H9 (cell line): ENCODE measurements around the gene THEMIS. TPM values are rescaled to one million over a fixed set of nuclear protein-coding genes. Genes with fewer than 3 reads are reported as not detected.

Source experiments
- DNase-seq: peaks from one replicate; pipeline ENCODE4 v3.0.0-alpha.2; 2017
- H2AFZ ChIP-seq: one replicate; pipeline ENCODE4 v1.6.1; 2013; ENCODE audit warnings: mild to moderate bottlenecking, low read length, control low read depth, moderate library complexity
- H2AK5ac ChIP-seq: 2 replicates; pipeline ENCODE4 v1.6.1; 2013; ENCODE audit warnings: low read length, control low read depth, mixed read lengths; ENCODE audit not compliant: insufficient read length
- H2BK120ac ChIP-seq: one replicate; pipeline ENCODE4 v1.6.1; 2013; ENCODE audit warnings: low read depth, mild to moderate bottlenecking, low read length, control low read depth, inconsistent platforms; ENCODE audit not compliant: poor library complexity, severe bottlenecking
- H2BK12ac ChIP-seq: 2 replicates; pipeline ENCODE4 v1.6.1; 2013; ENCODE audit warnings: low read length, control low read depth, mixed read lengths, low read depth; ENCODE audit not compliant: insufficient read length
- H2BK15ac ChIP-seq: 2 replicates; pipeline ENCODE4 v1.6.1; 2013; ENCODE audit warnings: low read depth, low read length, control low read depth
- H2BK20ac ChIP-seq: one replicate; pipeline ENCODE4 v1.6.1; 2013; ENCODE audit warnings: low read depth, mild to moderate bottlenecking, low read length, control low read depth, inconsistent platforms; ENCODE audit not compliant: poor library complexity, severe bottlenecking
- H2BK5ac ChIP-seq: 2 replicates; pipeline ENCODE4 v1.6.1; 2013; ENCODE audit warnings: low read length, control low read depth, mixed read lengths; ENCODE audit not compliant: insufficient read length
- H3K14ac ChIP-seq: 2 replicates; pipeline ENCODE4 v1.6.1; 2013; ENCODE audit warnings: low read length, control low read depth; ENCODE audit not compliant: insufficient read depth
- H3K18ac ChIP-seq: 2 replicates; pipeline ENCODE4 v1.6.1; 2013; ENCODE audit warnings: low read depth, mild to moderate bottlenecking, mixed read lengths, low read length, control low read depth; ENCODE audit not compliant: insufficient read length
- H3K23ac ChIP-seq: 2 replicates; pipeline ENCODE4 v1.6.1; 2013; ENCODE audit warnings: low read length, control low read depth, mixed read lengths, low read depth; ENCODE audit not compliant: insufficient read length
- H3K23me2 ChIP-seq: 2 replicates; pipeline ENCODE4 v1.6.1; 2013; ENCODE audit warnings: low read depth, mild to moderate bottlenecking, mixed read lengths, low read length, control low read depth; ENCODE audit not compliant: insufficient read length, poor library complexity, severe bottlenecking
- H3K27ac ChIP-seq: 2 replicates; pipeline ENCODE4 v1.5.1; 2013; ENCODE audit warnings: low read length, control low read depth, mixed read lengths, low read depth; ENCODE audit not compliant: insufficient read length
- H3K27me3 ChIP-seq: 2 replicates; pipeline ENCODE4 v1.6.1; 2013; ENCODE audit warnings: low read length, control low read depth, inconsistent platforms; ENCODE audit not compliant: insufficient read depth
- H3K4ac ChIP-seq: 2 replicates; pipeline ENCODE4 v1.6.1; 2013; ENCODE audit warnings: low read depth, mild to moderate bottlenecking, control low read depth, inconsistent platforms, low read length, moderate library complexity
- H3K4me1 ChIP-seq: 2 replicates; pipeline ENCODE4 v1.6.1; 2013; ENCODE audit warnings: low read length, control low read depth, inconsistent platforms; ENCODE audit not compliant: insufficient read depth
- H3K4me2 ChIP-seq: 2 replicates; pipeline ENCODE4 v1.6.1; 2013; ENCODE audit warnings: low read length, control low read depth, mixed read lengths; ENCODE audit not compliant: insufficient read length, insufficient read depth
- H3K56ac ChIP-seq: 2 replicates; pipeline ENCODE4 v1.6.1; 2013; ENCODE audit warnings: low read depth, mild to moderate bottlenecking, mixed read lengths, low read length, control low read depth; ENCODE audit not compliant: insufficient read length
- H3K79me1 ChIP-seq: 2 replicates; pipeline ENCODE4 v1.6.1; 2013; ENCODE audit warnings: low read depth, mild to moderate bottlenecking, moderate library complexity, low read length, control low read depth, inconsistent platforms; ENCODE audit not compliant: insufficient read depth, poor library complexity, severe bottlenecking
- H3K79me2 ChIP-seq: 2 replicates; pipeline ENCODE4 v1.6.1; 2013; ENCODE audit warnings: low read length, control low read depth, inconsistent platforms; ENCODE audit not compliant: insufficient read depth
- H3K9ac ChIP-seq: 2 replicates; pipeline ENCODE4 v1.6.1; 2013; ENCODE audit warnings: low read length, control low read depth, mixed read lengths; ENCODE audit not compliant: insufficient read length; ENCODE audit errors: extremely low read depth
- H3K9me3 ChIP-seq: one replicate; pipeline ENCODE4 v1.6.1; 2013; ENCODE audit warnings: low read depth, low read length, inconsistent platforms; ENCODE audit not compliant: control insufficient read depth
- H3T11ph ChIP-seq: one replicate; pipeline ENCODE4 v1.6.1; 2013; ENCODE audit warnings: mild to moderate bottlenecking, low read length, control low read depth, inconsistent platforms
- H4K20me1 ChIP-seq: one replicate; pipeline ENCODE4 v1.6.1; 2013; ENCODE audit not compliant: control insufficient read depth, insufficient read length, insufficient read depth
- H4K5ac ChIP-seq: 2 replicates; pipeline ENCODE4 v1.6.1; 2013; ENCODE audit warnings: low read depth, mild to moderate bottlenecking, mixed read lengths, low read length, control low read depth; ENCODE audit not compliant: insufficient read length
- H4K8ac ChIP-seq: replicated peaks from 2 replicates; pipeline ENCODE4 v1.6.1; 2013; ENCODE audit warnings: low read length, control low read depth, mixed read lengths, low read depth; ENCODE audit not compliant: insufficient read length
- H4K91ac ChIP-seq: 2 replicates; pipeline ENCODE4 v1.6.1; 2013; ENCODE audit warnings: low read depth, mild to moderate bottlenecking, moderate library complexity, mixed read lengths, low read length, control low read depth; ENCODE audit not compliant: insufficient read length
- H3K27ac Mint-ChIP-seq, 3 experiments: 2 replicates in 2 of 3; 3 replicates in 1 of 3; pipeline ENCODE4 v1.8.0; 2020 to 2021; ENCODE audit warnings: mixed read lengths in 3 of 3, mild to moderate bottlenecking in 1 of 3, moderate library complexity in 1 of 3
- H3K27me3 Mint-ChIP-seq: 2 replicates; pipeline ENCODE4 v1.8.0; 2021; ENCODE audit warnings: low read depth, mild to moderate bottlenecking, moderate library complexity, mixed read lengths
- H3K36me3 Mint-ChIP-seq, 3 experiments: 2 replicates in 2 of 3; 3 replicates in 1 of 3; pipeline ENCODE4 v1.8.0; 2020 to 2021; ENCODE audit warnings: low read depth in 3 of 3, mixed read lengths in 3 of 3; ENCODE audit not compliant: insufficient read depth in 1 of 3
- H3K4me1 Mint-ChIP-seq, 2 experiments: 2 replicates each; pipeline ENCODE4 v1.8.0; 2020; ENCODE audit warnings: mixed read lengths in 2 of 2
- H3K4me3 Mint-ChIP-seq, 2 experiments: 2 replicates in 1 of 2; 3 replicates in 1 of 2; pipeline ENCODE4 v1.8.0; 2020 to 2021; ENCODE audit warnings: mild to moderate bottlenecking in 2 of 2, mixed read lengths in 2 of 2, moderate library complexity in 1 of 2
- H3K9me3 Mint-ChIP-seq, 2 experiments: 2 replicates in 1 of 2; 3 replicates in 1 of 2; pipeline ENCODE4 v1.8.0; 2020; ENCODE audit warnings: mild to moderate bottlenecking in 2 of 2, mixed read lengths in 2 of 2, moderate library complexity in 1 of 2
- CTCF ChIP-seq: fragments of 200-600 bp; sonication (generic); conservative IDR thresholded peaks from 3 replicates; pipeline ENCODE4 v1.8.0; 2021; ENCODE audit warnings: antibody characterized with exemption, mild to moderate bottlenecking
- WGBS: extraction: QIAGEN DNeasy Blood & Tissue Kit; methylation state at CpG from one replicate; pipeline ENCODE4 v1.1.7; 2013; ENCODE audit warnings: missing lambda C conversion rate, low lambda C conversion rate, mixed read lengths; ENCODE audit not compliant: insufficient read length; ENCODE audit errors: extremely low coverage; 5-methylcytosine and 5-hydroxymethylcytosine counted together
- total RNA-seq: library from RNA; stranded (reverse); gene quantifications from 2 replicates; pipeline ENCODE4 v1.2.1, GENCODE V29; 2021

The THEMIS gene
- total RNA-seq, 1 experiment from 2014 or later, result not detected

- Histone ChIP-seq H3K56ac (no peak overlapping the region), H3K27me3 (no peaks in the 10 kb centered on the region), H2BK120ac (no peak overlapping the region), H3K9ac (no peak overlapping the region), H3K79me1 (no peaks in the 10 kb centered on the region), H3K23ac (no peak overlapping the region), H3K4me2 (no peak overlapping the region), H2BK5ac (no peak overlapping the region), H3K14ac (no peak overlapping the region), H2AK5ac (no peak overlapping the region), H4K8ac (no peak overlapping the region), H2AFZ (no peak overlapping the region), H3K18ac (no peak overlapping the region), H4K91ac (no peak overlapping the region), H3K27ac (no peak overlapping the region), H3K9me3 (no peaks in the 10 kb centered on the region), H3K79me2 (no peaks in the 10 kb centered on the region), H4K20me1 (no peaks in the 10 kb centered on the region), H2BK20ac (no peak overlapping the region), H3T11ph (no peak overlapping the region), H2BK12ac (no peak overlapping the region), H3K4me1 (no peaks in the 10 kb centered on the region), H3K23me2 (no peaks in the 10 kb centered on the region), H2BK15ac (no peak overlapping the region), H4K5ac (no peak overlapping the region), H3K4ac (no peak overlapping the region)
- Mint-ChIP-seq H3K27me3 (no peaks in the 10 kb centered on the region), H3K27ac (no peak overlapping the region), H3K36me3 (no peaks in the 10 kb centered on the region), H3K9me3 (no peaks in the 10 kb centered on the region), H3K4me3 (no peak overlapping the region), H3K4me1 (no peaks in the 10 kb centered on the region)
- TF ChIP-seq CTCF, result no peak
- no peak for DNase-seq
- WGBS, result no CpG with 5 or more reads among the region's 1 CpG
These were observed 57.3 kb downstream of the THEMIS start for GRCh38 chr6:127843582-127843981.
